Measurements from ENCODE around the gene TMEM176B.

TMEM176B gene

DNA sequence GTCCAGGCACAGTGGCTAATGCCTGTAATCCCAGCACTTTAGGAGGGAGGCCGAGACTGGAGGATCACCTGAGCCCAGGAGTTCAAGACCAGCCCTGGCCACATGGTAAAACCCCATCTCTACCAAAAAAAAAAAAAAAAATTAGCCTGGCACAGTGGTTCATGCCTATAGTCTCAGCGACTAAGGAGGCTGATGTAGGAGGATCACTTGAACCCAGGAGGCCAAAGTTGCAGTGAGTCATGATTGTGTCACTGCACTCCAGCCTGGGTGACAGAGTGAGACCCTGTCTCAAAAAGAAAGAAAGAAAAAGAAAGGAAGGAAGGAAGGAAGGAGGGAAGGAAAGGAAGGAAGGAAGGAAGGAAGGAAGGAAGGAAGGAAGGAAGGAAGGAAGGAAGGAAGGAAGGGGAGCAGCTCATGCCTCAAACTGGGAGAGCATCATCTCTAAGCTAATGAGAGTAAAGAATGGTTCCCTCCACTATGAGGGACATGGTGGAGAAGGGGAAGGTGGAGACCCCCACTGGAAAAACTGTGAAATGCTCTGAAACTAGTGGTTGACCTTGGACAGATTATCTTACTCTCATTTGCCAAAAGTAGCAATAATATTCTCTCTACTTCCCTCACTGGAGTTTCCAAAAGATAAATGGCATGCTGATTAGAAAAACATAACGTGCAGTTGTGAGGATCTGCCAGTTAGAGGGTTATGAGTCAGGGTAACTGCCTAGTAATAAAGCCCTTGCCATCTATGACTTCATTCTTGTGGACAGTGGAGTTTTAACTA, 46.1 kb downstream of the TMEM176B start:
- DNase-seq (ENCODE audit: low read depth in 1 of 2, low spot score in 1 of 2) = no peak

DNA sequence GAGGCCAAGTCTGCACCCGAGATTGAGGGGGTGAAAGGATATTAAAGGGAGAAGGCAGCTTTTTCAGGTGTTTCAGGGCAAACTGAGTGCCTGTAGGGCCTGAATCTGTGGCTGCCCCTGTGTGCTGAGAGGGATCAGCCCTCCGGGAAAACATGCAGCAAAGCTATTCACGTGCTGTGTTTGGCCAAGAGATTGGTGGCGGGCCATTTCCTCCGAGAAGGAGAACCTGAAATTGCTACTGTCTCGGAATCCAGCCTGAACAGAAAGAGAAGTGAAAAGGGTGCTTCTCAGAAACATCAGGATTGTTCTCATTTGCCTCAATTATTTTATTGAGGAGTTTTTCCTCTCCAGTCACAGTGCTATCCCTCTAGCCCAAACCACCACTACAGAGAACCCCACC, 46.9 kb downstream of the TMEM176B start:
- no peak for DNase-seq (ENCODE audit: low read depth in 1 of 2, low spot score in 1 of 2)

DNA sequence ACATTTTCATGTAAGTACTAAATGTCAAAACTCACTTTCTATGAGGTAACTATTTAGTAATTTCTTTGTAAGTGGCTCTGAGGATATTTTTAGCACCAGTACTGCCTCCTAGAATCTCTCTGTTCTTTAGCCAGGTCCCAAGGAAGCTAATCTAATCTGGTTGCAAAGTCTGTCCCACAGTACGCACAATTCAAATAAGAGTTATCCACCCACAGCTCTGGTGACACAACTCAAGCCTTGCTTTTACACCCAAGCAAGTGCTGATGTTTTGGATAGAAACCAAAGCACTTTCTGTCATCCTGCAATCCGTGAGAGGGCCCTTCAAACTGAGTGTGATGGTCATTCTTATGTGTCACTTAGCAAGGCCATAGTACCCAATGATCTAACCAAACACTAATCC, 48.5 kb downstream of the TMEM176B start:
- DNase-seq (ENCODE audit: low read depth in 1 of 2, low spot score in 1 of 2) = no peak

DNA sequence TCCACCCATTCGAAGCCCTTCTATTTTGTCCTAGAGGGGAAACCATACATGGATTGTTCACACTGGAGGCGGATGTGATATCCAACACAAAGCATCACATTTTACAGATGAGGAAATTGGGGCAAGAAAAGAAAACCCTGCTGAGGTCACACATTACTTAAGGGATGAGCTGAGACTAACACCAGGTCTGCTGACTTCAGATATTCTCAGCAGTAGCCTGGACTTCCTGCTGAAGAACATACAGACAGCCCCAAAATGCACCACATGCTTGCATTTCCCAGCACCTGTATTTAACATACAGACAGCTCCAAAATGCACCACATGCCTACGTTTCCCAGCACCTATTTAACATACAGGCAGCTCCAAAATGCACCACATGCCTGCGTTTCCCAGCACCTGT, 51.8 kb downstream of the TMEM176B start:
- DNase-seq (ENCODE audit: low read depth in 1 of 2, low spot score in 1 of 2) = no peak

DNA sequence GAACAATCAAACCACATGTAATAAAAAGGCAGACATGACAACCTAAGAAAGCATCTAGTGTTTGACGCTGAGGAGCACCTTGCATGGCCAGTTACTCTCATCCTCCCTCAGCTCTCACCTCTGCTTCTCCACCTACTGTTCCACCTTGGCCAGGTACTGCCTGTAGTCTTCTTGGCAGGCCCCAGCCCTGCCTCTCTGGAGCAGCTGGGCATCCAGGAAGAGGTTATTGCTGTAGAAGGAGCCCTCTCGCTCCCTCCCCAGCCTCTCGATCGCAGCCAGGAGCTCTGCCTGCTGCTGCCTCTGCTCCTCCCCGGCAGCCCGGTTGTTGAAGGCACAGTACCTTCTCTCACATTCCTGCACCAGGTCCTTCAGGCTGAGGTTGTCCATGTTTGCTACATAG, 53.2 kb downstream of the TMEM176B start:
- no peak for DNase-seq (ENCODE audit: low read depth in 1 of 2, low spot score in 1 of 2)

DNA sequence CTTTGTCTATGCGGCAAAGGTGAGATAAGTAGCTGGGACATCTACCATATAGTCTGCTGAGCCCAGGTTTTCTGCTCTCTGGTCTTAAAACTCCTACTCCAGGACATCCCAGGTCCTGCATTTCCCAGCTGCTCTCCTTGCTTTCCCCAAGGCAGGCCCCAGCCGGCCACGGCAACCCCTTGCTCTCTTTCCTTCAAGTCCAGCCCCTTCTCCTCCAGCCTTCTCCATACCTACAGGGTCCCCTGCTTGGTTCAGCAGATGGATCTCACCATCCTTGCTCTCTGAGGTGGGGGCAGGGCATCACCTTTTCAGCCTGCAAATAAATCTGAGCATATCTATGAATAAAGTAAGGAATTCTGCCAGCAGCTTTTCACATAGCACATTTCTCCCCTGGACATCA, 54.3 kb downstream of the TMEM176B start:
- DNase-seq (ENCODE audit: low read depth in 1 of 2, low spot score in 1 of 2) = no peak

DNA sequence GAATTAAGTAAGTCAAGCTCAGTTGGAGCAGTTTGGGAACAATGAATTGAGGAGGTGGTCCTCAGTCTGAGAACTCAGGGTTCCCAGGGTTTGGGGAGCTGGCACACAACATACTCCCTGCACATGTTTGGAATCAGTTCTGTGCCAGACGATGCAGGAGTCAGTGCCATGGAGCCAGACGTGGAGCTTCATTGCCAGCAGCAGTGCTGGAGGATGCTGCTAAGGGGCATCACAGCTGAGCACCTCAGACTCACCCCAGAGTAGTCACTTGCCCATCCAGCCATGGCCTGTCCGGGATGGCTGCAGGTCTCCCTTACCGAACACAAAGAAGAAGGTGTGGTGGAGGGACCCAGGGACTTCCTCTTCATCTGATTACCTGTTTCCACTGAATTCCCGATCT, 55.1 kb downstream of the TMEM176B start:
- no peak for DNase-seq (ENCODE audit: low read depth in 1 of 2, low spot score in 1 of 2)

DNA sequence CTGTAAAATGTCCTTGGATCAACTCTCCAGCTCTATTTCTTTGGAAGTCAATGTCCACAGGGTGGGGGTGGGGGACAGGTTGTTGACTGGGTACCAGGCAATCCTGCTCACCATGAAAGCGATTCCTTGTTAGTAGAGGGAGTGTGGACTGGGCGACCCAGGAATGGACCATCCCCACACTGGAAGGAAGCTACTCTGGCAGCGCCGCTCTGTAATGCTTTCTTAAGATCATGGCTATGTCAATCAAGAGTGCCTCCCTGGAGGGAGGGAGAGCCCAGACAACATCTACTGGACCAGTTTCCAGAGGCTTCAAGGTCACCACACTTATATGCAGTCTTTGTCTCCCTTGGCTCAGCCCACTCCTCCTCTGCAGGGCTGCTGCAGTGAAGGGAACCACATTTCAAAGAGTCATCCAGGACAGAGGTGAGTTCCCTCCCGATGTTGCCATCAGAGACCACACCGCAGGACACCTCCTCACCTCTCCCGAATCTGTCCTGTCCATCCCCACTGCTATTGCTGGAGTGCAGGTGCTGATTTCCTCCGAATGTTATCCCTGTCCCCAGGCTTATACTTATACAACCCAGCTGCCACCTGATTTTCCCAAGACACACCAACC, 56.0 kb downstream of the TMEM176B start:
- no peak for DNase-seq (ENCODE audit: low read depth in 1 of 2, low spot score in 1 of 2)

DNA sequence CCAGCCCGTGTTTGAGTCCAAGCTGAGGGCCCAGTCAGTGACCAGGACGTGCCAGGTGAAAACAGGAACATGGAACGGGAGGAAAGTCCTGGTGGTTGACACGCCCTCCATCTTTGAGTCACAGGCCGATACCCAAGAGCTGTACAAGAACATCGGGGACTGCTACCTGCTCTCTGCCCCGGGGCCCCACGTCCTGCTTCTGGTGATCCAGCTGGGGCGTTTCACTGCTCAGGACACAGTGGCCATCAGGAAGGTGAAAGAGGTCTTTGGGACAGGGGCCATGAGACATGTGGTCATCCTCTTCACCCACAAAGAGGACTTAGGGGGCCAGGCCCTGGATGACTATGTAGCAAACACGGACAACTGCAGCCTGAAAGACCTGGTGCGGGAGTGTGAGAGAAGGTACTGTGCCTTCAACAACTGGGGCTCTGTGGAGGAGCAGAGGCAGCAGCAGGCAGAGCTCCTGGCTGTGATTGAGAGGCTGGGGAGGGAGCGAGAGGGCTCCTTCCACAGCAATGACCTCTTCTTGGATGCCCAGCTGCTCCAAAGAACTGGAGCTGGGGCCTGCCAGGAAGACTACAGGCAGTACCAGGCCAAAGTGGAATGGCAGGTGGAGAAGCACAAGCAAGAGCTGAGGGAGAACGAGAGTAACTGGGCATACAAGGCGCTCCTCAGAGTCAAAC, 57.7 kb downstream of the TMEM176B start:
- no peak for DNase-seq (ENCODE audit: low read depth in 1 of 2, low spot score in 1 of 2)
